Islet precursor cell (in vitro differentiated cells): ENCODE data around the gene CRKL.

Source experiments
- DNase-seq: peaks from one replicate; pipeline ENCODE4 v3.0.0-alpha.2; 2018

The CRKL gene

GRCh38 chr22:20983081-20983771, 66.0 kb downstream of the CRKL start:
- DNase-seq: no peak

DNA sequence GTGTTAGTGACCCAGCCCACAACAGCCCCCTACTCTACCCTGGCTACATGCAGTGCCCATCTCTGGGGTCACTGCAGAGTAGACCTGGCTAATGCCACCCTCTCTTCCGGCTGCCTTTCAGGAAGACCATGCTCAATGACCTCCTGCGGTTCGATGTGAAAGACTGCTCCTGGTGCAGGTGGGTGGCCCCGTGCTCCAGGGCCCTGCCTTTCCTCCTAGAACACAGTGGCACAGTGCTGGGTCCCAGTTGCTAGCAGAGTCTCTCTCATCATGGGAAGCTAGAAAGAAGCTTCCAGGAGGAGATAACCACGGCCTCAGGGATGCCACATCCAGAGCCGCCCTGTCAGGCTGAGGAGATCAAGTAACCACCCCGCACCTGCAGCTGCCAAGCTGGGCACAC, 68.5 kb downstream of the CRKL start:
- no peak for DNase-seq

GRCh38 chr22:20986365-20986764, 69.2 kb downstream of the CRKL start:
- no peak for DNase-seq

GRCh38 chr22:20987375-20987774, 70.2 kb downstream of the CRKL start:
- no peak for DNase-seq

DNA sequence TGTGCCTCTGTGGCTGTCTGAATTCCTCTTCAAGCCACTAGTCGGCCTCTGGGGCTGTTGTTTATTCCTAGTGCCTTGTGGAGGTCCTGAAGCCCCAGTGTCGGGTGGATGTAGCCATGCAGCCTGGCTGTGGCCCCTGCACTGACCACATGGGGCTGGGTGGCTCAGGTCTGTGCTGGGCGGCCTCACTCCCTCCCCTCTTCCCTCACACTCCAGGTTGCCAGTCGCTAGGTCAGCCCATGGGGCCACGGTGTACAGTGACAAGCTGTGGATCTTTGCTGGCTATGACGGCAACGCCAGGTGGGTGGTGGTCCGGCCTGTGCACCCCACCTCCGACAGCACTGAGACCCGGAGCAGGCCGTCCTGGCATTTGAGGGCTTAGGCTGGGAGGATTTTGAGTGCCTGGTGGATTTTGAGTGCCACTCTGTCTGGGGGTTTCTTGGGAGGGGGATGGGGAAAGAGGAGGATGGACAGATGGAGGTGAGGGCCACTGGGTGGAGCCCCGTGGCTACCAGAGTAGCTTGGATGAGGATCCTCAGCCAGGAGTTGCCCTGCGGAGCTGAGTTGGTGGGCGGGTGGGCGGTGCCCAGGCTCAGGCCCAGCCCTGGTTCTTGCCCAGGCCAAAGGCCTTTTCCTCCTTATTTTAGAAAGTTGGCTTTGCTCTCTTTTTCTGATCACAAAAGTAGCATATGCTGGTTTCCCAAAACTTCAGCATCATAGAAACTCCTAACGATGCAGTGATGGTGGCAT, 71.5 kb downstream of the CRKL start:
- DNase-seq: no peak

DNA sequence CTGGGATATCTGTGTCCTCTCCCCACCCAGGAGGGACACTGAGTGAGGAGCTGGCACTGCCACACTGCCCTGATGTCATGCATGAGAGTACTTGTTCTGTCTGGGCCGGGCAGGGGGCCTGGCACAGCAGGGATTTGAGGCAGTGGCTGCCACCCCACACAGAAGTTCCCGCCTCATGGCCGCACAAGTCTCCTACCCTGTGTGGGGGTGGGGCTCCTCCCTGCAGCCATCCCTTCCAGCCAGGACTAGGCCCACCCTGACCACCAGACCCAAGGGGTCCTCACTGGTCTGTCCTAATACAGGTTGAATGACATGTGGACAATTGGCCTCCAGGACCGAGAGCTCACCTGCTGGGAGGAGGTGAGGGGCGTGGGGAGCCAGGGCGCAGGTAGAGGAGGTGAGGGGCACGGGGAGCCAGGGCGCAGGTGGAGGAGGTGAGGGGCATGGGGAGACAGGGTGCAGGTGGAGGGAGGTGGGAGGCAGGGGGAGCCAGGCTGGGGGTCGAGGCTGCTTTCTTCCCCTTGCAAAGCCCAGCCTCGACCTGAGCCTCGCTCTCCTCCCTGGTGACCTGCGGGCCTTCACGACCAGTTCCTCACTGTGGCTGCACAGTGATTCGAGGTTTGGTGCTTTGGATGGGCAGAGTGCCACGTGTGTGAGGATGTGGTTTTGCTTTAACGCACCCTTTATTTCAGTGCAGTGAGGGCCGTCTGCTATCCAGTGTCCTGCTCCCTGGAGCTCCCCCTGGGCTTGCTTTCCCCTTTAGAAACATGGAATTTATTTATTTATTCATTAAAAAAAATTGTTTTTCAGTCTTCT, 72.3 kb downstream of the CRKL start:
- DNase-seq: no peak

DNA sequence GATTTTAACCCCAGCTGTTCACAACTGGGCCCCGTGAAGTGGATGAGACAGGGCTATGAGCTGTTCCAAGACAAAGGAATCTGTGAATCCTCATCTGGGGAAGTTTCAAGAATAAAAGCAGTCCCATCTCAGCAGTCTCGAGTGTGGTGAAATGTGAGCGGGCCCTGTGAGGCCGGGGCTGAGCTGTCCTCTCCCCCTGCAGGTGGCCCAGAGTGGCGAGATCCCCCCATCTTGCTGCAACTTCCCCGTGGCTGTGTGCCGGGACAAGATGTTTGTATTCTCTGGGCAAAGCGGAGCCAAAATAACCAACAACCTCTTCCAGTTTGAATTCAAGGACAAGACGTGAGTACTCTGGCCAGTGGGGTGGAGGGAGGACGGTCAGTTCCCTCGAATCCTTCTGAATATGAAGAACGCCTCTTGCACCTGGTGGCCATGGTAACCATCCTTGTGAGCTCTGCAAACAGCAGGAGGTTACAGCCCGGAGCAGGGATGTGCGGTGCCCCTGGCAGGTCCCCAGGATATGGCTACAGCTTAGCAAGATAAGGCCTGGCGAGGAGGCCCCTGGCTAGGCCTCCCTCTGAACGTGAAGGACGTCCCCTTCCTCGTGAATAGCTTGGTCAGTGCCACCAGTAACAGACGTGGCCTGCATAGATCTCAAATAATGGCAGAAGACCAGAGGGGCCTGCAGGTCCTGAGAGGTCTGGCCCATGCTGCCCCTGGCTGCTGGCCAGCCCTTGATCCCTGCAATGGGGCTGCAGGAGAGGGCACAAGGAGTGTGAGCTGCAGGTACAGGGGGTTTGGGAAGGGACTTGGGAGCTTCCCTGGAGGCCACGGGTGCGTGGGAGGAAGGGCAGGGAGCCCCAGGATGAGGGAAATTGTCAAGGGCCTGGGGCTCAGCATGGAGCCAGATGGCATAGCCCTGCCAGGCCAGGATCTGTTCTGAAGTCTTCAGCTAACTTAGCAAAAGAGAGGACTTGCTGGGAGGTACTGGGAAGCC, 73.3 kb downstream of the CRKL start:
- no peak for DNase-seq

DNA sequence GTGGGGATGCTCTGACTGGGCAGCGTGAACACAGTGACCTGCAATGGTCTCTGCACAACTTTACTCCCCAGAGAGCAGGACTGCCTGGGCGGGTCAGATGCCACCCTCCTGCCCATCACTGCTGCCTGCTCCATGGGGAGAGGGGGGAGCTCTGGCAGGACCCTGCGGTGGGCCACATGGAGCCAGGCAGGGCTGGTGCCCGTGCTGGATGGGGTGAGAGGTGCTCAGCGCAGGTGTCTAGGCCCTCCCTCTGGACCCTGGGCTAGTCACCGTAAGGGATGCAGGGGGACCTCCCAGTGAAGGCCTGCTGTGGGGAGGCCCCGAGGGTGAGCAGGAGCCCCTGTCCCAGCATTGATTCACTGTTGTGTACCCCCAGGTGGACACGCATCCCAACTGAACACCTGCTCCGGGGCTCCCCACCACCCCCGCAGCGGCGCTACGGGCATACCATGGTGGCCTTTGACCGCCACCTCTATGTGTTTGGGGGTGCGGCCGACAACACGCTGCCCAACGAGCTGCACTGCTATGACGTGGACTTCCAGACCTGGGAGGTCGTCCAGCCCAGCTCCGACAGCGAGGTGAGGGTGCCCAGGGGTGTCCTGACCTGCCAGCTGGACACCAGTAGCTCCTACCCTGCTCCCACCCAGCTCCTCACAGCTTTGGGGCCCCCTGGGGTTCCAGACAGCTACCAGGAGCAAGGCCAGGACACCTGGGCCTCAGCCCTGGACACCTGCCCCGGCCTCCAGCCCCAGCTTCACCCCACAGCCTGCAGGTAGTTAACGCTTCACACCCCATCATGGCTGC, 74.2 kb downstream of the CRKL start:
- no peak for DNase-seq

DNA sequence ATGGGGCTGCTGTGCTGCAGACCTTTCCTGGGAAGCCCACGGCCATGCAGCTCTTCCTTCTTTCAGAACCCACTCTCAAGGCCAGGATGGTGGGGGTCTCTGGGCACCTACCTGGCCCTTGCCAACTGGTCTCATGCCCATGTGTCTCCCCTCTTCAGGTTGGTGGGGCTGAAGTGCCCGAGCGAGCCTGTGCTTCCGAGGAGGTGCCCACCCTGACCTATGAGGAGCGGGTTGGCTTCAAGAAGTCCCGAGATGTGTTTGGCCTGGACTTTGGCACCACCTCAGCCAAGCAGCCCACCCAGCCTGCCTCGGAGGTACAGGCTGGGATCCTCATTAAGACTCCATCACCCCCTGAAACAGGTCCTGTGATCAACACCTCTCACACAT, 74.8 kb downstream of the CRKL start:
- no peak for DNase-seq

DNA sequence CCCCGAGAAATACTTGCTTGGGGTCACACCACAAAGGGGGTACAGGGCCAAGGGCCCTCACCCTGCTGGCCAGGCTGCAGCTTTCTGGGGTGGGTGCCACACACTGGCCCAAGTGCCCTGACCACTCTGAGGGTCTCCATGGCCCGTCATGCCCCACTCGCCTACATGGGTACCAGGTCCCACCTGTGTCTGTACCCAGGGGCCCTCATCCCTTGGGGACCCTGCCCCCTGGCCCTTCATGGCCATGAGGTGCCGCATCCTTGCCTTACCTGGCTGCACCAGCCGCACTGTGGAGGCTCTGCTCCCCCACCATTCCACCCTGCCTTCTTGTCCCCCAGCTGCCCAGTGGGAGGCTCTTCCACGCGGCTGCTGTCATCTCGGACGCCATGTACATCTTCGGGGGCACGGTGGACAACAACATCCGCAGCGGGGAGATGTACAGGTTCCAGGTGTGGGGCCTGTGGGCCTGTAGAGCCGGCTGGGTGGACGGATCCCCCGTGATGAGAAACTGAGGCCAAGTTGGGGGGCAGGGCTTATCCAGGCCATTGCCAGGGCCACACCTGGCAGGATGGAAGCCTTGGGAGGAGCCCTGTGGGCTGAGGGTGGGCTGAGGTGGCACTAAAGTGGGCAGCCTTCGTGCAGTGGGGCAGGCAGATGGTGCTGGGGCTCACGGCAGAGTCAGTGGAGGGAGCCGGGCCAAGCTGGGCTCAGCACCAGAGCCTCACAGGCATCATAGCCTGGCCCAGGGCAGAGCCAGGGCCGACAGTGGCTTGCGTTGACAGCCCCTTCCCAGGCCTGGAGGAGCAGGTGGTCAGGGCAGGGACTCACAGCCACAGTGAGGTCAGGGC, 75.5 kb downstream of the CRKL start:
- DNase-seq: no peak

DNA sequence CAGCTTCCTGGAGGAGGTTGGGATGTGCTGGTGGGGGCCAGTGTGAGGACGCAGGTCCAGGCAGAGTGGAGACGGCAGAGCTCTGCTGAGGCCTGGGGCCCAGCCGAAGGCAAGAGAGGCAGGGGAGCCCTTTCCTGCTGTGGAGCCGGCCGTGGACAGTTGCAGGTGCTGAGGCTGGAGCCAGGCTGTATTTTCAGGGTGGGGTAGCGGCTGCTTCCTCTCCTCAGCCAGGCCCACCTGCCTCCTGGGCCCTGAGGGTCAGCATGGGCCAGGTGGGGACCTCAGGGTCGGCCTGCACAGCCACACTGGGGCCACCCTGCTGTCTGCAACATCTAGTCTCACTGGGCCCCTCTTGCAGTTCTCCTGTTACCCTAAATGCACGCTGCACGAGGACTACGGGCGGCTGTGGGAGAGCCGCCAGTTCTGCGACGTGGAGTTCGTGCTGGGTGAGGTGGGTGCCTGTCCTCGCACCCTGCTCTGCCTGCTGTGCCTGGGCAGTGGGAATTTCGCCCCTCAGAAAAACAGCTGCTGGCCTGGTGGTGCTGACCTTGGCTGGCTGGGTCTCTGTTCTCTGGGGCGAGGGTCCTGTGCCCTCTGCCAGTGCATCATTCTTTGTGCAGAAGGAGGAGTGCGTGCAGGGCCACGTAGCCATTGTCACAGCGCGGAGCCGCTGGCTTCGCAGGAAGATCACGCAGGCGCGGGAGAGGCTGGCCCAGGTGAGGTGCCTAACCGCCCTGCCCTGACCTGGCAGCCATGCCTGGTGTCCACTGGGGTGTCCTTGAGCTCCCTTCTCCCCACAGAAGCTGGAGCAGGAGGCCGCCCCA, 76.3 kb downstream of the CRKL start:
- no peak for DNase-seq

- DNase-seq: no peak
These were observed 77.1 kb downstream of the CRKL start for GRCh38 chr22:20994128-20994901.

GRCh38 chr22:20994902-20995241, 77.7 kb downstream of the CRKL start:
- DNase-seq: no peak

GRCh38 chr22:20995329-20996030, 78.3 kb downstream of the CRKL start:
- no peak for DNase-seq

DNA sequence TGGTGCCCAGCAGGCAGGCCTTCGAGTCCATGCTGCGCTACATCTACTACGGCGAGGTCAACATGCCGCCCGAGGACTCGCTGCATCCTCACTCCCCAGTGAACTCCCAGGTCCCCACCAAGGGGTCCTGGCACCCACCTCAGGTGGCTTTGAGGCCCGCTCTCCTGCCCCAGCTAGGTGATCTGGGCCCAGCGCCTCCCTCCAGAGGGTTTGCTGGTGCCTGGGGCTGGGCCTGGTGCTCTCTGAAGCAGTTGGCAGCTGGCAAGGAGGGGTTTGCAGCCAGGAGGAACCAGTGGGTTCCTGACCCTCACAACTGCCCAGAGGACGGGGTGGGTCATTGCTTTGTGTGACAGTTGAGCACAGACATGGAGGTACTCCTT, 78.8 kb downstream of the CRKL start:
- no peak for DNase-seq

DNA sequence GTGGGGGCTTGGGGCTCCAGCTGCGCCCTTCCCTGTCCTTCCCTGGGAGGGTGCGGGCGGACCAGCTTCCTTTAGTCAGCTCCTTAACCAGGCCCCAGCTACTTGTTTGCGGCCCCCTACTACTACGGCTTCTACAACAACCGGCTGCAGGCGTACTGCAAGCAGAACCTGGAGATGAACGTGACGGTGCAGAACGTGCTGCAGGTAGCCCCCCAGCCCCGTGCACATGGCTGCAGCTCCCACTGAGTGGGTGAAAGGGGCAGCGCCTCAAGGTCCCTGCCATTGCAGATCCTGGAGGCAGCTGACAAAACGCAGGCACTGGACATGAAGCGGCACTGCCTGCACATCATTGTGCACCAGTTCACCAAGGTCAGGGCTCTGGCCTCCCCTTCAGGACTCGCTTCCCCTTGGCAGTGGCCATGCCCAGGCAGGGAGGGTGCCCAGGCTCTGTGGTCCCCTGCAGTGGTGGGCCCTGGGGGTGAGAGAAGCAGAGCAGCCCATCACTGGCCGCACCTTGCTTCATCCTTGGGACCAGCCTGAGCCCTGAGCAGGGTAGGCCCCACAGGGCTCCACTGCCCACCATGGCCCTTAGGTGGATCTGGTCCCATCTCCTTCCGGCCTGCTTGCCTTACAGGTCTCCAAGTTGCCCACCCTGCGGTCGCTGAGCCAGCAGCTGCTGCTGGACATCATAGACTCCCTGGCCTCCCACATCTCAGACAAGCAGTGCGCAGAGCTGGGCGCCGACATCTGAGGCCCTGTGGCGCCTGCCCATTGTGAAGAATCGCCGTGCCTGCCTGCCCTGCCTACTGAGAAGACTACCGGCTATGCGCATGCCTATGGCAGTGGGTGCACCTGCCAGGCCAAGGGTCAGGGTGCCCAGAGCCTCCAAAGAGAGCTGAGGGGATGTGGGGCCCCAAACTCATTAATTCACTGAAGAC, 79.7 kb downstream of the CRKL start:
- DNase-seq: no peak

GRCh38 chr22:20997536-20998257, 80.5 kb downstream of the CRKL start:
- no peak for DNase-seq
